GM12878 (cell line): Measurements from ENCODE around the gene CD200R1L. TPM values are rescaled to one million over a fixed set of nuclear protein-coding genes. Genes with fewer than 3 reads are reported as not detected.

Experiments
- ATAC-seq: fragments of 200-7000 bp; cut with Tn5 transposase; 3 replicates; pipeline ENCODE4 v1.9.1; 2020; ENCODE audit warnings: mild to moderate bottlenecking, moderate library complexity
- BruUV-seq: library from RNA; stranded (reverse); fragments of 400-500 nt; replicated peaks from 2 replicates; lab custom pipeline; 2021; lab: Mats Ljungman, UMichigan
- CTCF ChIA-PET: fragments of 300-600 bp; sonication (Branson Sonifier 250); formaldehyde crosslinking; extraction: SDS; loops from one replicate; lab custom pipeline; 2021; ENCODE audit warnings: inconsistent platforms; lab: Yijun Ruan, JAX
- POLR2A ChIA-PET: fragments of 350-600 bp; formaldehyde crosslinking; extraction: SDS; loops from one replicate; lab custom pipeline; 2021; ENCODE audit warnings: inconsistent platforms; lab: Charles Lee
- RAD21 ChIA-PET: fragments of 300-600 bp; sonication (Branson Sonifier 250); formaldehyde crosslinking; loops from one replicate; lab custom pipeline; 2023; ENCODE audit warnings: antibody characterized with exemption; ENCODE audit not compliant: unreplicated experiment; lab: Charles Lee
- SMC1A ChIA-PET: fragments of 300-600 bp; sonication (Branson Sonifier 250); formaldehyde crosslinking; loops from one replicate; lab custom pipeline; 2023; ENCODE audit not compliant: unreplicated experiment, uncharacterized antibody; lab: Charles Lee
- DNase-seq: peaks from one replicate; pipeline ENCODE4 v3.0.0-alpha.2; 2011; ENCODE audit warnings: low read depth, low spot score
- FAIRE-seq: peaks from 3 replicates; lab custom pipeline; 2011; peaks lifted over from hg19 to GRCh38; lab: Jason Lieb, UNC
- H2AFZ ChIP-seq: 2 replicates; pipeline ENCODE4 v1.6.0; 2011; ENCODE audit warnings: low read depth, low read length, control low read depth; ENCODE audit not compliant: control insufficient read depth
- H3K27ac ChIP-seq: 2 replicates; pipeline ENCODE4 v1.5.1; 2011; ENCODE audit warnings: control low read depth; ENCODE audit not compliant: control insufficient read depth, insufficient read depth
- H3K27me3 ChIP-seq, 2 experiments: replicated peaks in 1 of 2; 2 replicates each; pipeline versions ENCODE4 v1.6.0 to v1.6.1; 2011; ENCODE audit warnings: low read length in 1 of 2; ENCODE audit not compliant: control insufficient read depth in 2 of 2, insufficient read depth in 2 of 2
- H3K36me3 ChIP-seq, 2 experiments: 2 replicates each; pipeline ENCODE4 v1.5.1; 2011; ENCODE audit warnings: low read length in 1 of 2; ENCODE audit not compliant: control insufficient read depth in 2 of 2, insufficient read depth in 2 of 2
- H3K4me1 ChIP-seq: 2 replicates; pipeline ENCODE4 v1.6.1; 2011; ENCODE audit warnings: mild to moderate bottlenecking, low read length, moderate library complexity, mixed read lengths; ENCODE audit not compliant: control insufficient read depth, insufficient read depth
- H3K4me2 ChIP-seq: 2 replicates; pipeline ENCODE4 v1.6.0; 2011; ENCODE audit warnings: control low read depth; ENCODE audit not compliant: control insufficient read depth, insufficient read depth
- H3K4me3 ChIP-seq: fragments of 200-600 bp; sonication (generic); 2 replicates; pipeline ENCODE4 v1.5.1; 2016
- H3K79me2 ChIP-seq: 2 replicates; pipeline ENCODE4 v1.6.0; 2011; ENCODE audit warnings: low read length; ENCODE audit not compliant: control insufficient read depth, insufficient read depth
- H3K9ac ChIP-seq: 2 replicates; pipeline ENCODE4 v1.8.0; 2011; ENCODE audit warnings: low read length, control low read depth, mixed read lengths; ENCODE audit not compliant: control insufficient read depth, insufficient read depth
- H3K9me3 ChIP-seq: replicated peaks from 3 replicates; pipeline ENCODE4 v1.5.1; 2011; ENCODE audit warnings: mild to moderate bottlenecking, low read length; ENCODE audit not compliant: control insufficient read depth, insufficient read depth
- H4K20me1 ChIP-seq: 2 replicates; pipeline ENCODE4 v1.6.0; 2011; ENCODE audit not compliant: control insufficient read depth, insufficient read depth
- ATF7 ChIP-seq: fragments of 450-650 bp; IDR thresholded peaks from 2 replicates; pipeline ENCODE4 v1.6.1; 2016; ENCODE audit warnings: low read depth, mild to moderate bottlenecking
- CBFB ChIP-seq: IDR thresholded peaks from 2 replicates; pipeline ENCODE4 v1.6.1; 2016; ENCODE audit warnings: antibody characterized with exemption, low read depth
- NR2F1 ChIP-seq: fragments of 450-650 bp; conservative IDR thresholded peaks from 2 replicates; pipeline ENCODE4 v1.6.1; 2017; ENCODE audit warnings: mild to moderate bottlenecking
- PML ChIP-seq: IDR thresholded peaks from 2 replicates; pipeline ENCODE4 v1.6.1; 2012; ENCODE audit warnings: low read length, inconsistent platforms
- RFX5 ChIP-seq: IDR thresholded peaks from 2 replicates; pipeline ENCODE4 v1.6.1; 2011; ENCODE audit warnings: low read depth, low read length, improper control_type of control experiment
- YBX1 ChIP-seq: fragments of 450-650 bp; IDR thresholded peaks from 2 replicates; pipeline ENCODE4 v1.6.1; 2016; ENCODE audit warnings: antibody characterized with exemption
- ZNF217 ChIP-seq: fragments of 450-650 bp; IDR thresholded peaks from 2 replicates; pipeline ENCODE4 v1.6.1; 2017; ENCODE audit warnings: antibody characterized with exemption, mild to moderate bottlenecking
- ZNF24 ChIP-seq: fragments of 450-650 bp; IDR thresholded peaks from 2 replicates; pipeline ENCODE4 v1.6.1; 2017; ENCODE audit warnings: antibody characterized with exemption, mild to moderate bottlenecking
- WGBS: methylation state at CpG from one replicate; pipeline ENCODE4 v1.1.6; 2016; ENCODE audit warnings: low lambda C conversion rate; ENCODE audit not compliant: insufficient replicate concordance, insufficient coverage; ENCODE audit errors: missing lambda C conversion rate; 5-methylcytosine and 5-hydroxymethylcytosine counted together
- in situ Hi-C: fragments of 300-500 bp; cut with MboI; formaldehyde crosslinking; loops from 9 replicates; pipeline ENCODE4 v1.14.3; 2018; ENCODE audit warnings: mixed read lengths
- intact Hi-C: fragments of 100-400 bp; cut with micrococcal nuclease; formaldehyde crosslinking; loops from one replicate; pipeline ENCODE4 v1.14.2; 2022; ENCODE audit not compliant: unreplicated experiment
- polyA plus RNA-seq, 11 experiments: library from polyadenylated mRNA; depleted of rRNA in 4 of 11; unstranded in 6 of 11; stranded (reverse) in 5 of 11; fragments of >200 nt; fragmentation: Nextera tagmentation in 4 of 11; fragmentation: Illumina TruSeq in 1 of 11; extraction: Ambion mirVana in 4 of 11; extraction: Trizol in 1 of 11; gene quantifications; 1 replicate in 1 of 11; 2 replicates in 10 of 11; pipeline versions ENCODE4 v1.2.1 to v1.2.3, GENCODE V29; 2011 to 2016; ENCODE audit warnings: inconsistent platforms in 2 of 11, missing spikeins in 2 of 11, low read depth in 1 of 11
- total RNA-seq, 4 experiments: library from RNA; depleted of rRNA in 3 of 4; stranded (reverse); fragments of >200 nt in 3 of 4; fragmentation: Illumina TruSeq in 1 of 4; extraction: Trizol in 1 of 4; gene quantifications; 2 replicates each; pipeline versions ENCODE4 v1.2.1 to v1.2.3, GENCODE V29; 2013 to 2021

CD200R1L gene
- total and polyA plus RNA-seq, 10 of the 15 experiments (the other 5 are each of a cell fraction or from before 2014, with no cell fraction given), result 0.41 TPM; not detected in 9

- TF ChIP-seq CBFB (no peak), RFX5 (no peak), YBX1 (no peak), NR2F1 (no peak), PML (no peak)
- TF ChIP-seq, all 136 proteins: peak for 0
Measured at GRCh38 chr3:112845772-112846171, 892 bp downstream of the CD200R1L start (continued).

- Histone ChIP-seq H3K9ac (no peak overlapping the region), H3K4me1 (no peaks in the 10 kb centered on the region), H3K36me3 (no peaks in the 10 kb centered on the region), H3K27ac (no peak overlapping the region), H4K20me1 (no peaks in the 10 kb centered on the region), H2AFZ (no peak overlapping the region), H3K4me2 (no peak overlapping the region), H3K9me3 (no peaks in the 10 kb centered on the region; the same call in 2 of the 3 replicates), H3K27me3 (no peaks in the 10 kb centered on the region), H3K4me3 (no peak overlapping the region), H3K79me2 (no peaks in the 10 kb centered on the region)
- ChIA-PET POLR2A (interaction anchor here (0.5 to 0.6 kb wide), 2 partner anchors 1044 to 1893 kb away, joined by 5 to 7 read pairs; no protein-coding TSS in a partner anchor), SMC1A (interaction anchor here (0.7 kb wide), 1 partner anchor 33 kb away, joined by 3 read pairs; no protein-coding TSS in a partner anchor), RAD21 (no interaction called here), CTCF (no interaction called here)
- no TSS peak for BruUV-seq
- DNase-seq (no peak), FAIRE-seq (no peak), ATAC-seq (no peak)
- TF ChIP-seq ZNF24 (no peak), NR2F1 (no peak), ZNF217 (no peak), ATF7 (no peak)
- WGBS, result 77% methylated on average over 4 of the region's 4 CpGs
- intact Hi-C loops (no loop called here), in situ Hi-C loops (no loop called here)
Measured at GRCh38 chr3:112829046-112829445, 17.6 kb downstream of the CD200R1L start.
